Measurements from ENCODE around the gene DISP1.

The DISP1 gene

DNA sequence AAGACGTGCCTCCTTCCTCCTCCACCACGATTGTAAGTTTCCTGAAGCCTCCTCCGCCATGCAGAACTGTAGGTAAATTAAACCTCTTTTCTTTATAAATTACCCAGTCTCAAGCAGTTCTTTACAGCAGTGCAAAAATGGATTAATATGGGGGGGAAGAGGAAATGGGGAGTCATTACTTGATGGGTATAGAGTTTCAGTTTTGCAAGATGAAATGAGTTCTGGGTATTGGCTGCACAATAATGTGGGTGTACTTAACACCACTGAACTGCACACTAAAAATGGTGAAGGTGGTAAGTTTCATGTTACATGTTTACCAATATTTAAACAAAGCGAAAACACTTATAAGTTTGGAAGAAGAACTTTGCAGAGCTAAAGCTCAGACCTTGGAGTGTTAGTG, 24.3 kb upstream of the DISP1 start:
- no peak overlapping the region for H3K27ac ChIP-seq

DNA sequence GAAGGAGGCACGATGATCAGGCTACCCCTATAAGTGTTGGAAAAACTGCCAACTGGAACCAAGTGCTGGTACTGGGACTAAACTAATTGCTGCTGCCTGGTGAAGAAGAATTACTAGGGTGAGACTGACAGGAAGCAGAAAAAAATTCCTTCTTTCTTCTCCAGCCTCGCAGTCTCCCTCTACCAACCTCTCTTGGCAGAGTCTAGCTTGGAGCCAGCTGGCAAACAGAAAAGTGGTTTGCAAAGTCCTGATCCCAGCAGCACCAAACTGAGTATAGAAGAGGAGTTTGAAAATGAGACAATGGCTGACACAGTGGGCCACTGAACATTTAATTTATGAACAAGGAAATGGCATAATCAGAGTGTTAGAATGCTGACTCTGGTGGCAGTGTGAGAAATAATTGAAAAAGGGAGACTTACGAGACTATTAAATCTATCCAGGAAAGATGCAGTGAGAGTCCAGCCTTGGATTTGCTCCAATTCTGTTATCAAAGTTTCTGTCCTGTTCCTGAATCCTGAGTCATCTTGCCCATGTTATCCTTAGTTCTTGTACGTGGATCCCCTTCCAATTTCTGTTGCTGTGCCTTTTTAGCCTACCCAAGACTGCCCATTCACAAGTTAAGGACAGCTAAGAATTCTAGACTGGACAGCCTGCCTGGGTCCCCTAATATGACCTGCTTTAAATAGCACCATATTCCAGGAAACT, 23.7 kb upstream of the DISP1 start:
- Histone ChIP-seq H3K9me3 (ENCODE audit: low read depth, low read length) (no peaks in the 10 kb centered on the region), H3K9ac (ENCODE audit: insufficient read length) (no peak overlapping the region), H3K27ac (no peak overlapping the region), H3K36me3 (ENCODE audit: insufficient read depth, low read length) (no peaks in the 10 kb centered on the region), H3K4me3 (no peak overlapping the region)
- no peak for DNase-seq (ENCODE audit: low read depth, low spot score)
- TF ChIP-seq FOXP2 (optimal IDR thresholded peaks at IDR 0.05; ENCODE audit: control extremely low read depth, extremely low read length, insufficient read depth) = no peak
- TF ChIP-seq EZH2 (IDR thresholded peaks at IDR 0.05) = no peak
- TF ChIP-seq POLR2AphosphoS5 (IDR thresholded peaks at IDR 0.05; ENCODE audit: borderline replicate concordance, low read depth, low read length) = no peak

More for the DNA sequence above, 24.3 kb upstream of the DISP1 start:
- H3K36me3 ChIP-seq (ENCODE audit: insufficient read depth, low read length) = no peaks in the 10 kb centered on the region
- no peak overlapping the region for H3K4me3 ChIP-seq
- H3K9ac ChIP-seq (ENCODE audit: insufficient read length) = no peak overlapping the region
- no peak for DNase-seq (ENCODE audit: low read depth, low spot score)
- TF ChIP-seq POLR2AphosphoS5 (IDR thresholded peaks at IDR 0.05; ENCODE audit: borderline replicate concordance, low read depth, low read length) (no peak), FOXP2 (optimal IDR thresholded peaks at IDR 0.05; ENCODE audit: control extremely low read depth, extremely low read length, insufficient read depth) (no peak), EZH2 (IDR thresholded peaks at IDR 0.05) (no peak)
- no peaks in the 10 kb centered on the region for H3K9me3 ChIP-seq (ENCODE audit: low read depth, low read length)

DNA sequence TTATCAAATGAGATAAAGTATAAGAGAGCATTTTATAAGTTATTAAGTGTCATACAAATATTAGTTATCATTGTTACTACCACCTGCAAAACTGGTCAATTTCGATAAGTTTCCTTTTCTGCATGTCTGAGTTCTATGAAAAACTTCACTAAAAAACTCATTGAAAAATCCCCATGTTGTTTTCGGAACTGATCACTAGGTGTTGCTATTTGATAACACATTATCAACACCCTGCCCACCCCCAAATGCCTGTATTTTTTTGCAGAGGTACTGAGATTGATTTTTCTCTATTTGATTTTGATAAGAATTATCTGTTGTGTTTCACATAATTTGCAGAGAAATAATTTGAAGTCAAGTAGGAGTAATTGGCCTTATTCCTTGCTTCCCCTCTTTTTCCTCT, 22.1 kb upstream of the DISP1 start:
- DNase-seq (ENCODE audit: low read depth, low spot score) = no peak
- Histone ChIP-seq H3K9ac (ENCODE audit: insufficient read length) (no peak overlapping the region), H3K4me3 (no peak overlapping the region), H3K9me3 (ENCODE audit: low read depth, low read length) (no peaks in the 10 kb centered on the region), H3K36me3 (ENCODE audit: insufficient read depth, low read length) (no peaks in the 10 kb centered on the region), H3K27ac (no peak overlapping the region)
- TF ChIP-seq POLR2AphosphoS5 (IDR thresholded peaks at IDR 0.05; ENCODE audit: borderline replicate concordance, low read depth, low read length) (no peak), EZH2 (IDR thresholded peaks at IDR 0.05) (no peak), FOXP2 (optimal IDR thresholded peaks at IDR 0.05; ENCODE audit: control extremely low read depth, extremely low read length, insufficient read depth) (no peak)

DNA sequence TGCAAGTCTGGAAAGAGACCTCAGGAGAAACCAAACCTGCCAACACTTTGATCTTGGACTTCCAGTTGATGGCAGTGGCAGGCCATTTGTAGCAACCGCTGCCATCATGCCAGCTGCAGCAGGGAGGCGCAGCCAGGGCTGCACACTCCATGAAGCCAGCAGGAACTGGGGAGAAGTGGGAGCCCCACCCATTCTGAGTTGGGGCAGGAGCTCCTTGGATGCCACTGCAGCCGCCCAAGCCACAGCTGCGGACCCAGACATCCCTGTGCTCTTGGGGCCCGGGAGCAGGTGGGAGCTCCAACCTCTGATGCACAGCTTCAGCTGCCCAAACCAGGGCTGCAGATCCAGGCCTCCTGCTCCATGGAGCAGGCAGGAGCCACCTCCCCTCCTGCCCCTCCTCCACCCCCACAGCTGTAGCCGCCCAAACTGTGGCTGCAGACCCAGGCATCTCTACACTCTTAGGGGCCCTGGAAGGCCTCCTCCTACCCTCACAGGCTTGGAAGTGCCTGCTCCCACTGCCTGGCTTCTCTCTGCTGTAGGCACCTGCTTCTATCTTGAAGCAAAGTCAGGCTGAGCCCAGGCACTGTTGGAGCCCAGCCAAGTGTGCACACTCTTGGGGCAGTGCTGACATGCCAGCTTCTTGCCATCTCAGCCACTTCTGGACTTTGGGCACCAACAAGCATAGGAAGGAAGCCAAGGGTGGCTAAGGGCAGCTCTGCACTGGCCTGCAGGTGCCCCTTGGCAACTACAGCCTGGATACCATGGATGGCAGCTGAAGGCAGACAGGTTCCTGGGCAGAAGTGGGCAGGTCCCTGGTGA, 20.0 kb upstream of the DISP1 start:
- H3K4me3 ChIP-seq = no peak overlapping the region
- no peaks in the 10 kb centered on the region for H3K36me3 ChIP-seq (ENCODE audit: insufficient read depth, low read length)
- no peak overlapping the region for H3K9ac ChIP-seq (ENCODE audit: insufficient read length)
- no peak for TF ChIP-seq POLR2AphosphoS5 (IDR thresholded peaks at IDR 0.05; ENCODE audit: borderline replicate concordance, low read depth, low read length)
- TF ChIP-seq FOXP2 (optimal IDR thresholded peaks at IDR 0.05; ENCODE audit: control extremely low read depth, extremely low read length, insufficient read depth) = no peak
- TF ChIP-seq EZH2 (IDR thresholded peaks at IDR 0.05) = no peak
- no peak overlapping the region for H3K27ac ChIP-seq
- no peak for DNase-seq (ENCODE audit: low read depth, low spot score)
- no peaks in the 10 kb centered on the region for H3K9me3 ChIP-seq (ENCODE audit: low read depth, low read length)

DNA sequence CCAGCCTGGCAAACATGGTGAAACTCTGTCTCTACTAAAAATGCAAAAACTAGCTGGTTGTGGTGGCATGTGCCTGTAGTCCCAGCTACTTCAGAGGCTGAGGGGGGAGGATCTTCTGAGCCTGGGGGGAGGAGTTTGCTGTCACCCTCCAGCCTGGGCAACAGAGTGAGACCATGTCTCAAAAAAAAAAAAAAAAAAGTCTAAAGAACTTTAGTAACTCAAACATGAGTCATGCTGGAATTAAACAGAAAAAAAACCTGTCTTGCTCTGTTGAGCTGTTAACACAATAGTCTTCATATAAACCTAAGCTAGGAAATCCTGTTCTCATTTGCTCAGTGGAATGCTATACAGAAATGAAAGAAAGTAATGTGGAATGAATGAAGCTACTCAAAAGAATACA, 16.7 kb upstream of the DISP1 start:
- TF ChIP-seq FOXP2 (optimal IDR thresholded peaks at IDR 0.05; ENCODE audit: control extremely low read depth, extremely low read length, insufficient read depth) (no peak), EZH2 (IDR thresholded peaks at IDR 0.05) (no peak), POLR2AphosphoS5 (IDR thresholded peaks at IDR 0.05; ENCODE audit: borderline replicate concordance, low read depth, low read length) (no peak)
- H3K9ac ChIP-seq (ENCODE audit: insufficient read length) = no peak overlapping the region
- H3K9me3 ChIP-seq (ENCODE audit: low read depth, low read length) = no peaks in the 10 kb centered on the region
- DNase-seq (ENCODE audit: low read depth, low spot score) = no peak
- H3K4me3 ChIP-seq = no peak overlapping the region
- H3K36me3 ChIP-seq (ENCODE audit: insufficient read depth, low read length) = no peaks in the 10 kb centered on the region
- H3K27ac ChIP-seq = no peak overlapping the region

DNA sequence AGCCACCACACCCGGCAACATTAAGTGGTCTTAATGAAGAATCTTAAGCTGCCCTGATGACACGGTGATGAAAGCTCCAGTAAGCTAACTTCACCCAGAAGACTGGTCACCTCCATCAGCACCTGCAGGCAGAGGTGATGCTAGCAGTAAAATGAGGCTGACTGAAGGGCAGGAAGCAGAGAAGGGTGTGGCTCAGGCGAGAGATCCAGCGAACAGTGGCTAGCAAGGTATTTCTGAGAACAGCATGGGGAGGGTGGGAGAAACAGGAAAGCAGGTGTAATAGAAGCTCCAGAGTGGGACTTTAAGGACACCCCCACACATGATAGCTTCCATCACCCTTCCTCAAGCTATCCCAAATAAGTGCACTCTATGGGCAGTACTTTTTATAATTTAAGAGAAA, 15.9 kb upstream of the DISP1 start:
- no peak for DNase-seq (ENCODE audit: low read depth, low spot score)
- Histone ChIP-seq H3K36me3 (ENCODE audit: insufficient read depth, low read length) (no peaks in the 10 kb centered on the region), H3K4me3 (no peak overlapping the region), H3K9ac (ENCODE audit: insufficient read length) (no peak overlapping the region), H3K9me3 (ENCODE audit: low read depth, low read length) (no peaks in the 10 kb centered on the region), H3K27ac (no peak overlapping the region)
- no peak for TF ChIP-seq EZH2 (IDR thresholded peaks at IDR 0.05)

DNA sequence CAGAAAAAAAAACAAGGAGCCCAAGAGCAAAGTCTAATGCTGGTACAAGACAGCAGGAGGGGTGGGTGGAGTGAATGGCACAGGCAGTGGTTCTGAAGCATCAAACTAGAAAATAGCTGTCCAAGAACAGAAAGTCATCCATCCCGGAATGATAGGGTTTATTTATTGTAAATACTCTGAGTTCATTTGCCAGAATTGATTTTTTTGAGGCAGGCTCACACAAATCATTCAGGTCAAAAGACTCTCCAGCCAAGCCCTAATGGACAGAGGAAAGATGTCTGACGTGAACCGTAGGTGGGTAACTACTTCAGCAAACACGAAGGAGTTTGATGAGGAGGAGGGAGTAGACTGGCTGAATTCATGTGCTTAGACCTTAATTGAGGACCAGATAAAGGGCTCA, 13.8 kb upstream of the DISP1 start:
- no peaks in the 10 kb centered on the region for H3K36me3 ChIP-seq (ENCODE audit: insufficient read depth, low read length)
- no peak overlapping the region for H3K9ac ChIP-seq (ENCODE audit: insufficient read length)
- no peak overlapping the region for H3K27ac ChIP-seq
- DNase-seq (ENCODE audit: low read depth, low spot score) = no peak
- no peak overlapping the region for H3K4me3 ChIP-seq
- TF ChIP-seq EZH2 (IDR thresholded peaks at IDR 0.05) (no peak), FOXP2 (optimal IDR thresholded peaks at IDR 0.05; ENCODE audit: control extremely low read depth, extremely low read length, insufficient read depth) (no peak), POLR2AphosphoS5 (IDR thresholded peaks at IDR 0.05; ENCODE audit: borderline replicate concordance, low read depth, low read length) (no peak)
- no peaks in the 10 kb centered on the region for H3K9me3 ChIP-seq (ENCODE audit: low read depth, low read length)

DNA sequence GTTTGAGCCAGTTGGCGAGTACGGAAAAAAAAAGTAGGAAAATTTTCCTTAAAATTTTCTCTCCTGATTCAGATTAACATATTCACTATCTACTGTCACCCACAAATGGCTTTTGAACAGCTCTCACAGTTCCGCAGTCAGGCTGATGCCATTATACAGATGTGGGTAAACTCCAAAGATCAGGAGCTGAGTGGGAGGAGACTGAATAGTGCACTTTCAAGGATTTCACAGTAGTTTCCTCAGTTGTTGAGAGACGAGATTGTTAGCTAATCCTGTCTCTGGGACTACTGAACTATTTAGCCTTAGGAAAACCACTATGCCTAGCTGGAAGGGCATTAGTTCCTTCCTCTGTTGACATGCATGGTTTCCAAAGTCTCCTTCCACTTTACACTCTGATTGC, 3.2 kb upstream of the DISP1 start:
- Histone ChIP-seq H3K36me3 (ENCODE audit: insufficient read depth, low read length) (no peaks in the 10 kb centered on the region), H3K9ac (ENCODE audit: insufficient read length) (no peak overlapping the region), H3K27ac (no peak overlapping the region), H3K4me3 (no peak overlapping the region), H3K9me3 (ENCODE audit: low read depth, low read length) (no peaks in the 10 kb centered on the region)
- no peak for DNase-seq (ENCODE audit: low read depth, low spot score)
- TF ChIP-seq POLR2AphosphoS5 (IDR thresholded peaks at IDR 0.05; ENCODE audit: borderline replicate concordance, low read depth, low read length) = no peak
- TF ChIP-seq EZH2 (IDR thresholded peaks at IDR 0.05) = no peak
